ENCODE data around the gene ALPK1.
"Not testable (repeated sequence)": the region's sequence is repeated elsewhere in the genome, so short reads cannot be mapped to it uniquely, and the experiment has no call there.

The ALPK1 gene

DNA sequence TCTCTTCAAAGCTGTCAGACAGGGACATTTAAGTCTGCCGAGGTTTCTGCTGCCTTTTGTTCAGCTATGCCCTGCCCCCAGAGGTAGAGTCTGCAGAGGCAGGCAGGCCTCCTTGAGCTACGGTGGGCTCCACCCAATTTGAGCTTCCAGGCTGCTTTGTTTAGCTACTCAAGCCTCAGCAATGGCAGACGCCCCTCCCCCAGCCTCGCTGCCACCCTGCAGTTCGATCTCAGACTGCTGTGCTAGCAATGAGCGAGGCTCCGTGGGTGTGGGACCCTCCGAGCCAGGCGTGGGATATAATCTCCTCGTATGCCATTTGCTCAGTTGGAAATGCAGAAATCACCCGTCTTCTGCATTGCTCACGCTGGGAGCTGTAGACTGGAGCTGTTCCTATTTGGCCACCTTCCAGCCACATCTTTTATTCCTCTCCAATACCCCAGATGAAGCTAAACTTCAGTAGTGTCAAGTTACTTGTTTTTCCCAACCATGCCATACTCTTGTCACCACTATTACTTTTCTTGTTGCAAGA, 12.2 kb downstream of the ALPK1 start:
- H3K9me3 ChIP-seq (ENCODE audit: control insufficient read depth, insufficient read depth, low read depth, low read length); H3K27ac ChIP-seq (ENCODE audit: extremely low read depth, low read depth, low read length); H3K4me3 ChIP-seq (ENCODE audit: low read depth, low read length); POLR2A ChIA-PET; H3K36me3 ChIP-seq (ENCODE audit: control insufficient read depth in 2 of 2, insufficient read depth in 1 of 2, low read length in 2 of 2); H3K4me1 ChIP-seq (ENCODE audit: control insufficient read depth, insufficient read depth, low read length): not testable (repeated sequence)
- CTCF ChIA-PET: interaction anchor here (0.6 to 1.6 kb wide), 2 partner anchors 11 to 457 kb away, joined by 4 to 7 read pairs; no protein-coding TSS in a partner anchor
- TF ChIP-seq ZBTB17 (tag by site-specific recombination; IDR thresholded peaks at IDR 0.05): 0 out of 2 replicates have a peak, but pooled peaks have one; percentile 18
- TF ChIP-seq, protein P1, sequence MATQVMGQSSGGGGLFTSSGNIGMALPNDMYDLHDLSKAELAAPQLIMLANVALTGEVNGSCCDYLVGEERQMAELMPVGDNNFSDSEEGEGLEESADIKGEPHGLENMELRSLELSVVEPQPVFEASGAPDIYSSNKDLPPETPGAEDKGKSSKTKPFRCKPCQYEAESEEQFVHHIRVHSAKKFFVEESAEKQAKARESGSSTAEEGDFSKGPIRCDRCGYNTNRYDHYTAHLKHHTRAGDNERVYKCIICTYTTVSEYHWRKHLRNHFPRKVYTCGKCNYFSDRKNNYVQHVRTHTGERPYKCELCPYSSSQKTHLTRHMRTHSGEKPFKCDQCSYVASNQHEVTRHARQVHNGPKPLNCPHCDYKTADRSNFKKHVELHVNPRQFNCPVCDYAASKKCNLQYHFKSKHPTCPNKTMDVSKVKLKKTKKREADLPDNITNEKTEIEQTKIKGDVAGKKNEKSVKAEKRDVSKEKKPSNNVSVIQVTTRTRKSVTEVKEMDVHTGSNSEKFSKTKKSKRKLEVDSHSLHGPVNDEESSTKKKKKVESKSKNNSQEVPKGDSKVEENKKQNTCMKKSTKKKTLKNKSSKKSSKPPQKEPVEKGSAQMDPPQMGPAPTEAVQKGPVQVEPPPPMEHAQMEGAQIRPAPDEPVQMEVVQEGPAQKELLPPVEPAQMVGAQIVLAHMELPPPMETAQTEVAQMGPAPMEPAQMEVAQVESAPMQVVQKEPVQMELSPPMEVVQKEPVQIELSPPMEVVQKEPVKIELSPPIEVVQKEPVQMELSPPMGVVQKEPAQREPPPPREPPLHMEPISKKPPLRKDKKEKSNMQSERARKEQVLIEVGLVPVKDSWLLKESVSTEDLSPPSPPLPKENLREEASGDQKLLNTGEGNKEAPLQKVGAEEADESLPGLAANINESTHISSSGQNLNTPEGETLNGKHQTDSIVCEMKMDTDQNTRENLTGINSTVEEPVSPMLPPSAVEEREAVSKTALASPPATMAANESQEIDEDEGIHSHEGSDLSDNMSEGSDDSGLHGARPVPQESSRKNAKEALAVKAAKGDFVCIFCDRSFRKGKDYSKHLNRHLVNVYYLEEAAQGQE (tag by site-specific recombination; IDR thresholded peaks at IDR 0.05): peak; percentile 84
- peak; percentile 86 for TF ChIP-seq ZIC2 (tag by site-specific recombination; IDR thresholded peaks at IDR 0.05)
- TF ChIP-seq, protein P2, sequence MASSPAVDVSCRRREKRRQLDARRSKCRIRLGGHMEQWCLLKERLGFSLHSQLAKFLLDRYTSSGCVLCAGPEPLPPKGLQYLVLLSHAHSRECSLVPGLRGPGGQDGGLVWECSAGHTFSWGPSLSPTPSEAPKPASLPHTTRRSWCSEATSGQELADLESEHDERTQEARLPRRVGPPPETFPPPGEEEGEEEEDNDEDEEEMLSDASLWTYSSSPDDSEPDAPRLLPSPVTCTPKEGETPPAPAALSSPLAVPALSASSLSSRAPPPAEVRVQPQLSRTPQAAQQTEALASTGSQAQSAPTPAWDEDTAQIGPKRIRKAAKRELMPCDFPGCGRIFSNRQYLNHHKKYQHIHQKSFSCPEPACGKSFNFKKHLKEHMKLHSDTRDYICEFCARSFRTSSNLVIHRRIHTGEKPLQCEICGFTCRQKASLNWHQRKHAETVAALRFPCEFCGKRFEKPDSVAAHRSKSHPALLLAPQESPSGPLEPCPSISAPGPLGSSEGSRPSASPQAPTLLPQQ (tag by site-specific recombination; IDR thresholded peaks at IDR 0.05): peak; percentile 74
- TF ChIP-seq, protein P3, sequence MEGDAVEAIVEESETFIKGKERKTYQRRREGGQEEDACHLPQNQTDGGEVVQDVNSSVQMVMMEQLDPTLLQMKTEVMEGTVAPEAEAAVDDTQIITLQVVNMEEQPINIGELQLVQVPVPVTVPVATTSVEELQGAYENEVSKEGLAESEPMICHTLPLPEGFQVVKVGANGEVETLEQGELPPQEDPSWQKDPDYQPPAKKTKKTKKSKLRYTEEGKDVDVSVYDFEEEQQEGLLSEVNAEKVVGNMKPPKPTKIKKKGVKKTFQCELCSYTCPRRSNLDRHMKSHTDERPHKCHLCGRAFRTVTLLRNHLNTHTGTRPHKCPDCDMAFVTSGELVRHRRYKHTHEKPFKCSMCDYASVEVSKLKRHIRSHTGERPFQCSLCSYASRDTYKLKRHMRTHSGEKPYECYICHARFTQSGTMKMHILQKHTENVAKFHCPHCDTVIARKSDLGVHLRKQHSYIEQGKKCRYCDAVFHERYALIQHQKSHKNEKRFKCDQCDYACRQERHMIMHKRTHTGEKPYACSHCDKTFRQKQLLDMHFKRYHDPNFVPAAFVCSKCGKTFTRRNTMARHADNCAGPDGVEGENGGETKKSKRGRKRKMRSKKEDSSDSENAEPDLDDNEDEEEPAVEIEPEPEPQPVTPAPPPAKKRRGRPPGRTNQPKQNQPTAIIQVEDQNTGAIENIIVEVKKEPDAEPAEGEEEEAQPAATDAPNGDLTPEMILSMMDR (tag by site-specific recombination; IDR thresholded peaks at IDR 0.05): peak; percentile 29; the same call in 1 of the 2 replicates
- TF ChIP-seq YY1 (tag by site-specific recombination; IDR thresholded peaks at IDR 0.05): 0 out of 2 replicates have a peak, but pooled peaks have one; percentile 19
- peak; percentile 86 for TF ChIP-seq ZFHX2 (tag by site-specific recombination; conservative IDR thresholded peaks at IDR 0.05)
- TF ChIP-seq ZFP69B (tag by site-specific recombination; IDR thresholded peaks at IDR 0.05): 0 out of 2 replicates have a peak, but pooled peaks have one; percentile 30
- peak; percentile 54 for TF ChIP-seq EGR2 (tag by site-specific recombination; IDR thresholded peaks at IDR 0.05; ENCODE audit: low read depth)

DNA sequence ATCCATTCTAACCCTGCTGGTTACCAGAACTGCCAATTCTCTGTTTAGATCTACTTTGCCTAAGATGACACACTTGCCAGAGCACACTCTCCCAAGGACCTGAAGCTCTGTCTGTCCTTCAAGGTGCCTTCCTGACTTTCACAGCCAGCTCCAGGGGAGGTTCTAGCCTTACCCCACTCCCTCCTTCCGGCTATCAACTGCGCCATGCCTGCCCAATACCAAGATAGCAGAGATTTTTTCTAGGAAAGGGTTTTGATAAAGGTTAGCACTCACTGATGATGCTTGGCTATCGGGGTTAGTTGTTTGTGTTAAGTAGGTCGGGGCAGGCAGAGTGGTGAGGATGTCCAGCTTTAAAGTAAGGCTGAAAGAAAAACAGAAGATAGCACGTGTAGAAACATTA, 14.3 kb downstream of the ALPK1 start:
- Histone ChIP-seq H3K4me3 (ENCODE audit: low read depth, low read length) (no peak overlapping the region), H3K27ac (ENCODE audit: extremely low read depth, low read depth, low read length) (no peak overlapping the region), H3K9me3 (ENCODE audit: control insufficient read depth, insufficient read depth, low read depth, low read length) (no peaks in the 10 kb centered on the region), H3K36me3 (ENCODE audit: control insufficient read depth in 2 of 2, insufficient read depth in 1 of 2, low read length in 2 of 2) (no peaks in the 10 kb centered on the region), H3K4me1 (ENCODE audit: control insufficient read depth, insufficient read depth, low read length) (no peaks in the 10 kb centered on the region)
- ChIA-PET CTCF (no interaction called here), POLR2A (no interaction called here)
- no peak for TF ChIP-seq SP7 (tag by site-specific recombination; IDR thresholded peaks at IDR 0.05)
- no peak for TF ChIP-seq HOXA7 (CRISPR knock-in tag; IDR thresholded peaks at IDR 0.05; ENCODE audit: borderline replicate concordance)

DNA sequence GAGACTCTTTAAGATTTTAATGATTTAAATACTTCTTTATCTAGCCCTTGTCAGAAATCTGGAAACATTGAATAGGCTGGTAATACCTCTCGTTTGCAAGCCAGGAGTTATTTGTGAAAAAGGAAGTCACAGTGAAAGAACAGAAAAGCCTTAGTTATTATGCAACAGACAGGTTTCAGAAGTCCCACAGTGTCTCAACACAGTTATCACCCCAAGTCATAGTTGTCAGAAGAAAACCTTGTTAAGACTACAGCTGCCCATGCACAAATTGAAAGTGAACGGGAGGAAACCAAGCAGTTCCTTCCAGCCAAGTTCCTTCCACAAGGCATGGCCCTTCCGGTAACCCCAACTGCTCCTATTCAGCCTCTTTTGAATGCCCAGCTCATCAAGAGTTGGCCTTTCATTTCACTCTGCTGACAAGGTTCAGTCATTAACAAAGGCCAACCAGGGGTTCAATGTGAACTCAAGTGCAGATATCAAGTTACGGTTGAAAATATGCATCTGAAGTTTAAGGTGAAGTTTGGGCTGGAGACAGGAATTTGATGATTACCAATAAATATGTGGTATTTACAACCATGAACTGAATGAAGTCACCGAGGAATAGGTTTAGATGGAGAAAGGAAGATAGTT, 15.6 kb downstream of the ALPK1 start:
- H3K4me1 ChIP-seq (ENCODE audit: control insufficient read depth, insufficient read depth, low read length): no peaks in the 10 kb centered on the region
- ChIA-PET CTCF (interaction anchor here (0.6 to 0.8 kb wide), 2 partner anchors 9 to 208 kb away, joined by 3 to 4 read pairs; no protein-coding TSS in a partner anchor), POLR2A (no interaction called here)
- TF ChIP-seq ZNF404 (tag by site-specific recombination; IDR thresholded peaks at IDR 0.05): no peak
- TF ChIP-seq, protein P4, sequence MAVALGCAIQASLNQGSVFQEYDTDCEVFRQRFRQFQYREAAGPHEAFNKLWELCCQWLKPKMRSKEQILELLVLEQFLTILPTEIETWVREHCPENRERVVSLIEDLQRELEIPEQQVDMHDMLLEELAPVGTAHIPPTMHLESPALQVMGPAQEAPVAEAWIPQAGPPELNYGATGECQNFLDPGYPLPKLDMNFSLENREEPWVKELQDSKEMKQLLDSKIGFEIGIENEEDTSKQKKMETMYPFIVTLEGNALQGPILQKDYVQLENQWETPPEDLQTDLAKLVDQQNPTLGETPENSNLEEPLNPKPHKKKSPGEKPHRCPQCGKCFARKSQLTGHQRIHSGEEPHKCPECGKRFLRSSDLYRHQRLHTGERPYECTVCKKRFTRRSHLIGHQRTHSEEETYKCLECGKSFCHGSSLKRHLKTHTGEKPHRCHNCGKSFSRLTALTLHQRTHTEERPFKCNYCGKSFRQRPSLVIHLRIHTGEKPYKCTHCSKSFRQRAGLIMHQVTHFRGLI (tag by site-specific recombination; IDR thresholded peaks at IDR 0.05): peak; percentile 61; the same call in 1 of the 2 replicates
- TF ChIP-seq, protein P1 (tag by site-specific recombination; IDR thresholded peaks at IDR 0.05): no peak
- TF ChIP-seq, protein P5, sequence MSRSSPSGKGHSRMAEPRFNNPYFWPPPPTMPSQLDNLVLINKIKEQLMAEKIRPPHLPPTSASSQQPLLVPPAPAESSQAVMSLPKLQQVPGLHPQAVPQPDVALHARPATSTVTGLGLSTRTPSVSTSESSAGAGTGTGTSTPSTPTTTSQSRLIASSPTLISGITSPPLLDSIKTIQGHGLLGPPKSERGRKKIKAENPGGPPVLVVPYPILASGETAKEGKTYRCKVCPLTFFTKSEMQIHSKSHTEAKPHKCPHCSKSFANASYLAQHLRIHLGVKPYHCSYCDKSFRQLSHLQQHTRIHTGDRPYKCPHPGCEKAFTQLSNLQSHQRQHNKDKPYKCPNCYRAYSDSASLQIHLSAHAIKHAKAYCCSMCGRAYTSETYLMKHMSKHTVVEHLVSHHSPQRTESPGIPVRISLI (tag by site-specific recombination; IDR thresholded peaks at IDR 0.05): no peak
- no peak overlapping the region for H3K27ac ChIP-seq (ENCODE audit: extremely low read depth, low read depth, low read length)
- H3K4me3 ChIP-seq (ENCODE audit: low read depth, low read length): no peak overlapping the region
- no peaks in the 10 kb centered on the region for H3K36me3 ChIP-seq (ENCODE audit: control insufficient read depth in 2 of 2, insufficient read depth in 1 of 2, low read length in 2 of 2)
- H3K9me3 ChIP-seq (ENCODE audit: control insufficient read depth, insufficient read depth, low read depth, low read length): no peaks in the 10 kb centered on the region
